Measurements from ENCODE around the gene PTMS.

Gene PTMS

GRCh38 chr12:6787309-6787708, 21.1 kb downstream of the PTMS start:
- DNase-seq (ENCODE audit: low read depth in 4 of 4, low spot score in 1 of 4) = no peak

GRCh38 chr12:6788972-6789924, 23.1 kb downstream of the PTMS start, which contains the start of gene CD4:
Gene CD4, plus strand, starts transcription at chr12:6789528. Its CDS starts 10,611 bp downstream, at chr12:6800139.
- DNase-seq (ENCODE audit: low read depth in 4 of 4, low spot score in 1 of 4) = peak in 3 of 4 experiments; percentile 50 to 88 (median 66)

- no peak for DNase-seq (ENCODE audit: low read depth in 4 of 4, low spot score in 1 of 4)
Observed at GRCh38 chr12:6790496-6791150, 24.5 kb downstream of the PTMS start.

- no peak for DNase-seq (ENCODE audit: low read depth in 4 of 4, low spot score in 1 of 4)
Observed at GRCh38 chr12:6791931-6792520, 25.9 kb downstream of the PTMS start.

- no peak for DNase-seq (ENCODE audit: low read depth in 4 of 4, low spot score in 1 of 4)
Observed at GRCh38 chr12:6792522-6793201, 26.5 kb downstream of the PTMS start.

- no peak for DNase-seq (ENCODE audit: low read depth in 4 of 4, low spot score in 1 of 4)
Observed at GRCh38 chr12:6795088-6795487, 28.9 kb downstream of the PTMS start.

GRCh38 chr12:6796576-6796975, 30.4 kb downstream of the PTMS start:
- no peak for DNase-seq (ENCODE audit: low read depth in 4 of 4, low spot score in 1 of 4)

GRCh38 chr12:6799147-6799546, 33.0 kb downstream of the PTMS start:
- no peak for DNase-seq (ENCODE audit: low read depth in 4 of 4, low spot score in 1 of 4)

GRCh38 chr12:6807170-6807569, 41.0 kb downstream of the PTMS start:
- DNase-seq (ENCODE audit: low read depth in 4 of 4, low spot score in 1 of 4) = no peak

- DNase-seq (ENCODE audit: low read depth in 4 of 4, low spot score in 1 of 4) = no peak
Observed at GRCh38 chr12:6809056-6809455, 42.9 kb downstream of the PTMS start.

- no peak for DNase-seq (ENCODE audit: low read depth in 4 of 4, low spot score in 1 of 4)
Observed at GRCh38 chr12:6810758-6811157, 44.6 kb downstream of the PTMS start.

GRCh38 chr12:6813363-6813762, 47.2 kb downstream of the PTMS start:
- no peak for DNase-seq (ENCODE audit: low read depth in 4 of 4, low spot score in 1 of 4)

GRCh38 chr12:6816598-6816997, 50.4 kb downstream of the PTMS start:
- DNase-seq (ENCODE audit: low read depth in 4 of 4, low spot score in 1 of 4) = no peak

GRCh38 chr12:6817098-6817497, 50.9 kb downstream of the PTMS start:
- no peak for DNase-seq (ENCODE audit: low read depth in 4 of 4, low spot score in 1 of 4)

- no peak for DNase-seq (ENCODE audit: low read depth in 4 of 4, low spot score in 1 of 4)
Observed at GRCh38 chr12:6817662-6818157, 51.5 kb downstream of the PTMS start.

GRCh38 chr12:6818222-6818621, 52.1 kb downstream of the PTMS start:
- DNase-seq (ENCODE audit: low read depth in 4 of 4, low spot score in 1 of 4) = no peak

- no peak for DNase-seq (ENCODE audit: low read depth in 4 of 4, low spot score in 1 of 4)
Observed at GRCh38 chr12:6818645-6819044, 52.5 kb downstream of the PTMS start.

- DNase-seq (ENCODE audit: low read depth in 4 of 4, low spot score in 1 of 4) = no peak
Observed at GRCh38 chr12:6819106-6820030, 53.2 kb downstream of the PTMS start.

GRCh38 chr12:6820166-6820565, 54.0 kb downstream of the PTMS start:
- DNase-seq (ENCODE audit: low read depth in 4 of 4, low spot score in 1 of 4) = no peak

Data from stimulated activated CD4-positive, alpha-beta T cell treated with anti-CD3 and anti-CD28 coated beads, Interleukin-1b, Interleukin-23, amount 100 ng/mL, for 24 hours (primary cell).